CD4-positive, alpha-beta T cell (primary cell): Measurements from ENCODE around the gene RTP4. TPM values are rescaled to one million over a fixed set of nuclear protein-coding genes. Genes with fewer than 3 reads are reported as not detected.

ENCODE experiments used
- ATAC-seq: fragments of 200-7000 bp; cut with Tn5 transposase; one replicate; pipeline ENCODE4 v1.10.0; 2022; ENCODE audit warnings: mild to moderate bottlenecking; ENCODE audit not compliant: poor library complexity
- CTCF ChIA-PET: fragments of 350-600 bp; sonication (Branson Sonifier 250); formaldehyde crosslinking; loops from one replicate; lab custom pipeline; 2021; ENCODE audit warnings: antibody characterized with exemption, inconsistent platforms; lab: Charles Lee
- POLR2A ChIA-PET: fragments of 350-600 bp; sonication (Branson Sonifier 250); formaldehyde crosslinking; loops from one replicate; lab custom pipeline; 2021; ENCODE audit warnings: antibody characterized with exemption, inconsistent platforms; lab: Charles Lee
- DNase-seq, 14 experiments: peaks; one replicate each; pipeline ENCODE4 v3.0.0-alpha.2; 2013 to 2020; ENCODE audit warnings: mixed read lengths in 2 of 14
- H3K27ac ChIP-seq, 2 donors: one replicate each; pipeline versions ENCODE4 v1.5.1 to v1.7.0; 2013; ENCODE audit warnings: low read length in 2 of 2, low read depth in 1 of 2, mild to moderate bottlenecking in 1 of 2
- H3K27me3 ChIP-seq, 2 experiments: 1 replicate in 1 of 2; 2 replicates in 1 of 2; pipeline versions ENCODE4 v1.6.1 to v1.7.0; 2013; ENCODE audit warnings: low read length in 2 of 2, control low read depth in 1 of 2, mild to moderate bottlenecking in 1 of 2, moderate library complexity in 1 of 2; ENCODE audit not compliant: insufficient read depth in 2 of 2, control insufficient read depth in 1 of 2
- H3K36me3 ChIP-seq: one replicate; pipeline ENCODE4 v1.6.1; 2013; ENCODE audit warnings: low read length, control low read depth; ENCODE audit not compliant: insufficient read depth
- H3K4me1 ChIP-seq: one replicate; pipeline ENCODE4 v1.6.1; 2013; ENCODE audit warnings: low read length, control low read depth; ENCODE audit not compliant: insufficient read depth
- H3K4me3 ChIP-seq: one replicate; pipeline ENCODE4 v1.5.1; 2013; ENCODE audit warnings: mild to moderate bottlenecking, low read length, moderate library complexity
- H3K9me3 ChIP-seq, 2 experiments: 1 replicate in 1 of 2; 2 replicates in 1 of 2; pipeline versions ENCODE4 v1.6.1 to v1.7.0; 2013; ENCODE audit warnings: low read length in 2 of 2, mild to moderate bottlenecking in 2 of 2, control low read depth in 1 of 2, moderate library complexity in 1 of 2; ENCODE audit not compliant: control insufficient read depth in 1 of 2, insufficient read depth in 1 of 2
- H3K27ac Mint-ChIP-seq: one replicate; pipeline ENCODE4 v1.8.0; 2020; ENCODE audit warnings: mixed read lengths
- H3K27me3 Mint-ChIP-seq: one replicate; pipeline ENCODE4 v1.8.0; 2021; ENCODE audit warnings: mixed read lengths
- H3K36me3 Mint-ChIP-seq: one replicate; pipeline ENCODE4 v1.8.0; 2021; ENCODE audit warnings: low read depth, mixed read lengths
- H3K4me1 Mint-ChIP-seq: one replicate; pipeline ENCODE4 v1.8.0; 2021; ENCODE audit warnings: low read depth, mixed read lengths
- H3K4me3 Mint-ChIP-seq: one replicate; pipeline ENCODE4 v1.8.0; 2020; ENCODE audit warnings: mild to moderate bottlenecking, mixed read lengths
- H3K9me3 Mint-ChIP-seq: one replicate; pipeline ENCODE4 v1.8.0; 2020; ENCODE audit warnings: mixed read lengths
- intact Hi-C, 2 experiments: fragments of 100-400 bp; cut with DNase I in 1 of 2; cut with micrococcal nuclease in 1 of 2; formaldehyde crosslinking; loops; one replicate each; pipeline versions ENCODE4 v1.15.1 to v1.9.0; 2023 to 2025; cut with DNase I, micrococcal nuclease
- total RNA-seq, 174 experiments: library from RNA in 2 of 174; stranded (reverse) in 2 of 174; gene quantifications; one replicate each; pipeline ENCODE4 v1.2.3 and lab custom pipeline; 2021 to 2026
- TF ChIP-seq, protein P1 (sequence below): fragments of 200-600 bp; IDR thresholded peaks from one replicate; pipeline ENCODE4 v1.8.0; 2022; ENCODE audit warnings: antibody characterized with exemption, mild to moderate bottlenecking

RTP4 gene
- total RNA-seq, 2 experiments from 2014 or later: 1.1 to 1.5 TPM

DNA sequence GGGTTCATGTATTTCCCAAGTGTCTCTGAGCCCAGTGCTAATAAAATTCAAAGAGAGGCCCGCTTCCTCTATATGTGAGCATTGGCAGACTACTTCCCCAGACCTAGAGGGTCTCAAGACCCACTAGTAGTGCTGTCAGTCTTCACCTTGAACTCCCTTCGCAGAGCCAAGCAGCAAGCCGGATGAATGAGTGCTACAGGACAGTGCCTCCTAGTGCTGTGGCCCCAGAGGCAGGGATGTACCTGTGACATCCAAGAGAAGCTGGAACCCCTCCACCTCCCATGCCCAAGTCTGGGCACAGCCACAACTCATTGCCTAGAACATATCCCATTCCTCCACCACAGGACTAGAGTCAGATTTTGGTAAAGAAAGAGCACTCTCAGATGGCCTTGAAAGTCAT, 39.5 kb upstream of the RTP4 start:
- Histone ChIP-seq H3K9me3 (no peaks in the 10 kb centered on the region), H3K4me3 (no peak overlapping the region), H3K36me3 (no peaks in the 10 kb centered on the region), H3K4me1 (no peaks in the 10 kb centered on the region), H3K27me3 (peaks cover 5 to 16% of the 10 kb centered on the region in 2 experiments), H3K27ac (no peak overlapping the region)
- TF ChIP-seq, protein P1, sequence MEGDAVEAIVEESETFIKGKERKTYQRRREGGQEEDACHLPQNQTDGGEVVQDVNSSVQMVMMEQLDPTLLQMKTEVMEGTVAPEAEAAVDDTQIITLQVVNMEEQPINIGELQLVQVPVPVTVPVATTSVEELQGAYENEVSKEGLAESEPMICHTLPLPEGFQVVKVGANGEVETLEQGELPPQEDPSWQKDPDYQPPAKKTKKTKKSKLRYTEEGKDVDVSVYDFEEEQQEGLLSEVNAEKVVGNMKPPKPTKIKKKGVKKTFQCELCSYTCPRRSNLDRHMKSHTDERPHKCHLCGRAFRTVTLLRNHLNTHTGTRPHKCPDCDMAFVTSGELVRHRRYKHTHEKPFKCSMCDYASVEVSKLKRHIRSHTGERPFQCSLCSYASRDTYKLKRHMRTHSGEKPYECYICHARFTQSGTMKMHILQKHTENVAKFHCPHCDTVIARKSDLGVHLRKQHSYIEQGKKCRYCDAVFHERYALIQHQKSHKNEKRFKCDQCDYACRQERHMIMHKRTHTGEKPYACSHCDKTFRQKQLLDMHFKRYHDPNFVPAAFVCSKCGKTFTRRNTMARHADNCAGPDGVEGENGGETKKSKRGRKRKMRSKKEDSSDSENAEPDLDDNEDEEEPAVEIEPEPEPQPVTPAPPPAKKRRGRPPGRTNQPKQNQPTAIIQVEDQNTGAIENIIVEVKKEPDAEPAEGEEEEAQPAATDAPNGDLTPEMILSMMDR: no peak
- no peaks in the 10 kb centered on the region for H3K9me3 Mint-ChIP-seq
- ATAC-seq: no peak
- ChIA-PET POLR2A (no interaction called here), CTCF (interaction anchor here (0.5 kb wide), 1 partner anchor 1138 kb away, joined by 3 read pairs; no protein-coding TSS in a partner anchor)
- no peak overlapping the region for H3K27ac Mint-ChIP-seq
- no peak for DNase-seq
- intact Hi-C loops: loop anchor here in 1 of 2 experiments (10.0 kb wide), 1 partner anchor 1626 kb away; no protein-coding TSS in a partner anchor
- H3K4me1 Mint-ChIP-seq: no peaks in the 10 kb centered on the region
- no peaks in the 10 kb centered on the region for H3K36me3 Mint-ChIP-seq
- H3K27me3 Mint-ChIP-seq: no peaks in the 10 kb centered on the region
- no peak overlapping the region for H3K4me3 Mint-ChIP-seq

DNA sequence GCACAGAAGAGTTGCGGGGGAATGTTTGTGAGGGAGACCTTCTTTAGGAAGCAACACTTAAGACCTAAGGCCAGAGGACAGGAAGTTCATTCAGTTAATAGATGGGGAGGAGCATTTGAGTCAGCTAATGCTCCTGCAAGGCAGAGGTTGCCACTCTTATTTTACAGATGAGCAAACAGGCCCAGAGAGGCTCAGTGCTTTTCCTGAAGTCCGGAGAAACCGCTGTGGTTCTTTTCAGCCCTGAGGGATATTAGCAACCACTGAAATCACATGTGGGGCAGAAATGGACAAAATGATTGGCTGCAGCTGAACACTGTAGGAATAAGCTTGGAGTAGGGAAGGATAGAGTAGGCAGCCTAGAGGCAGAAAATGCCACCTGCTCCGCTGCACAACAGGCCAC, 33.3 kb upstream of the RTP4 start:
- no peak for ATAC-seq
- no peak overlapping the region for H3K27ac Mint-ChIP-seq
- POLR2A ChIA-PET: no interaction called here
- H3K36me3 ChIP-seq: no peaks in the 10 kb centered on the region
- H3K4me3 ChIP-seq: no peak overlapping the region
- no peaks in the 10 kb centered on the region for H3K9me3 Mint-ChIP-seq
- no peak overlapping the region for H3K4me3 Mint-ChIP-seq
- peaks cover 0 to 3% of the 10 kb centered on the region in 2 experiments for H3K27me3 ChIP-seq
- DNase-seq: no peak
- H3K4me1 ChIP-seq: no peaks in the 10 kb centered on the region
- no peak overlapping the region for H3K27ac ChIP-seq
- peaks cover 9% of the 10 kb centered on the region for H3K27me3 Mint-ChIP-seq
- no peaks in the 10 kb centered on the region for H3K9me3 ChIP-seq
- TF ChIP-seq, protein P1: no peak
- H3K4me1 Mint-ChIP-seq: no peaks in the 10 kb centered on the region
- H3K36me3 Mint-ChIP-seq: no peaks in the 10 kb centered on the region
- intact Hi-C loops: no loop called here
- CTCF ChIA-PET: interaction anchor here (1.3 kb wide), 1 partner anchor 16 kb away, joined by 4 read pairs; no protein-coding TSS in a partner anchor

DNA sequence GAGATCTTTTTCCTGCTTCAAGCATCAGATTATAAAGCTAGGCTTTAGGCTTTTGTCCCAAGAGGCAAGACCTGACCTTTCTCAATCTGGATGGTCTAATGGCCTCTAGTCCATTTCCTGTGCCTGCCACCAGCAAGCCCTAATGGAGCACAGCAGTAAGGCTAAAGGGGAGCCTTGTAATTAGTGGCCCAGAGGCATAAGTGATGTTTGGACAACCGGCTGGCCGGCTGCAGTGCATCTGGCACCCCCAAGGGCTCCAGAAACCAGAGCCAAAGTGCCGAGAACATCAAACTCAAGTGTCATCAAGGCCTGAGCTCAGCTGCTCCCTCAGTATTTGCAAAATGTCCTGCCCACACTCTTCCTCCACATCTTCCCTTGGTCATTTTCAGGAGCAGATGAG, 31.9 kb upstream of the RTP4 start:
- H3K27me3 Mint-ChIP-seq: peaks cover 9% of the 10 kb centered on the region

More for the DNA sequence above, 31.9 kb upstream of the RTP4 start:
- DNase-seq (no peak), ATAC-seq (no peak)
- no peaks in the 10 kb centered on the region for H3K9me3 Mint-ChIP-seq
- no peak overlapping the region for H3K4me3 Mint-ChIP-seq
- TF ChIP-seq, protein P1: no peak
- ChIA-PET CTCF (no interaction called here), POLR2A (no interaction called here)
- Histone ChIP-seq H3K36me3 (no peaks in the 10 kb centered on the region), H3K27ac (no peak overlapping the region), H3K4me3 (no peak overlapping the region), H3K4me1 (no peaks in the 10 kb centered on the region), H3K27me3 (peaks cover 0 to 3% of the 10 kb centered on the region in 2 experiments), H3K9me3 (no peaks in the 10 kb centered on the region)
- intact Hi-C loops: no loop called here
- no peak overlapping the region for H3K27ac Mint-ChIP-seq
- no peaks in the 10 kb centered on the region for H3K4me1 Mint-ChIP-seq
- H3K36me3 Mint-ChIP-seq: no peaks in the 10 kb centered on the region
